Endothelial cell of umbilical vein (primary cell): ENCODE measurements around the gene GAPDHS. TPM values are rescaled to one million over a fixed set of nuclear protein-coding genes. Genes with fewer than 3 reads are reported as not detected.

ENCODE experiments used
- BruUV-seq: library from RNA; stranded (reverse); fragments of 400-500 nt; replicated peaks from 2 replicates; lab custom pipeline; 2021; lab: Mats Ljungman, UMichigan
- CTCF ChIA-PET: fragments of 300-600, 350-600 bp; sonication (Branson Sonifier 250); formaldehyde crosslinking; loops from one replicate; lab custom pipeline; 2021; ENCODE audit warnings: antibody characterized with exemption, inconsistent platforms; lab: Charles Lee
- POLR2A ChIA-PET: fragments of 300-600, 350-600 bp; sonication (Branson Sonifier 250); formaldehyde crosslinking; loops from one replicate; lab custom pipeline; 2021; ENCODE audit warnings: antibody characterized with exemption, inconsistent platforms; lab: Charles Lee
- DNase-seq: peaks from one replicate; pipeline ENCODE4 v3.0.0-alpha.2; 2011; ENCODE audit warnings: low read depth, low spot score
- FAIRE-seq: peaks from 2 replicates; lab custom pipeline; 2011; peaks lifted over from hg19 to GRCh38; lab: Jason Lieb, UNC
- H2AFZ ChIP-seq: 2 replicates; pipeline ENCODE4 v1.6.0; 2012; ENCODE audit warnings: low read depth, low read length, control low read depth, inconsistent platforms
- H3K27ac ChIP-seq: 2 replicates; pipeline ENCODE4 v1.5.1; 2011; ENCODE audit warnings: low read depth, mild to moderate bottlenecking, control low read depth, low read length, moderate library complexity; ENCODE audit not compliant: insufficient read depth
- H3K27me3 ChIP-seq, 2 experiments: 2 replicates each; pipeline versions ENCODE4 v1.6.0 to v1.6.1; 2011; ENCODE audit warnings: low read length in 2 of 2, mixed read lengths in 1 of 2; ENCODE audit not compliant: control insufficient read depth in 2 of 2, insufficient read depth in 2 of 2
- H3K36me3 ChIP-seq, 2 experiments: 2 replicates in 1 of 2; 3 replicates in 1 of 2; pipeline ENCODE4 v1.5.1; 2011; ENCODE audit warnings: low read length in 2 of 2, mild to moderate bottlenecking in 1 of 2, moderate library complexity in 1 of 2; ENCODE audit not compliant: control insufficient read depth in 2 of 2, insufficient read depth in 2 of 2; ENCODE audit errors: extremely low read depth in 1 of 2
- H3K4me1 ChIP-seq: 3 replicates; pipeline ENCODE4 v1.5.1; 2011; ENCODE audit warnings: mild to moderate bottlenecking, low read length; ENCODE audit not compliant: control insufficient read depth, insufficient read depth; ENCODE audit errors: extremely low read depth
- H3K4me2 ChIP-seq: 2 replicates; pipeline ENCODE4 v1.6.1; 2011; ENCODE audit warnings: low read length, control low read depth, mixed read lengths; ENCODE audit not compliant: insufficient read depth
- H3K4me3 ChIP-seq, 3 experiments: fragments of 200-600 bp in 1 of 3; sonication (generic), shearing (Covaris generic) in 1 of 3; replicated peaks in 1 of 3; 2 replicates each; pipeline ENCODE4 v1.5.1; 2011 to 2016; ENCODE audit warnings: control low read depth in 3 of 3, low read length in 3 of 3, mild to moderate bottlenecking in 2 of 3, inconsistent platforms in 1 of 3, low read depth in 1 of 3, moderate library complexity in 1 of 3; ENCODE audit not compliant: insufficient read depth in 1 of 3
- H3K79me2 ChIP-seq: 2 replicates; pipeline ENCODE4 v1.6.0; 2012; ENCODE audit warnings: low read length, inconsistent platforms; ENCODE audit not compliant: control insufficient read depth, insufficient read depth
- H3K9ac ChIP-seq: replicated peaks from 2 replicates; pipeline ENCODE3; 2011; ENCODE audit warnings: low read length, control low read depth; ENCODE audit not compliant: insufficient read depth; ENCODE audit errors: extremely low read depth
- H3K9me1 ChIP-seq: replicated peaks from 3 replicates; pipeline ENCODE4 v1.6.0; 2011; ENCODE audit warnings: mild to moderate bottlenecking, low read length; ENCODE audit not compliant: control insufficient read depth, insufficient read depth; ENCODE audit errors: extremely low read depth
- H3K9me3 ChIP-seq: replicated peaks from 2 replicates; pipeline ENCODE4 v1.5.1; 2012; ENCODE audit warnings: low read length, inconsistent platforms; ENCODE audit not compliant: control insufficient read depth, insufficient read depth
- H4K20me1 ChIP-seq: replicated peaks from 2 replicates; pipeline ENCODE3; 2011; ENCODE audit warnings: mild to moderate bottlenecking, low read length; ENCODE audit not compliant: control insufficient read depth, insufficient read depth; ENCODE audit errors: extremely low read depth
- EZH2 ChIP-seq: IDR thresholded peaks from 2 replicates; pipeline ENCODE4 v1.6.1; 2012; ENCODE audit warnings: borderline replicate concordance, low read depth, mild to moderate bottlenecking, moderate library complexity, low read length, inconsistent platforms; ENCODE audit not compliant: severe bottlenecking
- FOS ChIP-seq: IDR thresholded peaks from 2 replicates; pipeline ENCODE4 v1.6.1; 2011; ENCODE audit warnings: mild to moderate bottlenecking, low read length, moderate library complexity, borderline replicate concordance; ENCODE audit not compliant: insufficient read depth
- GATA2 ChIP-seq: IDR thresholded peaks from 2 replicates; pipeline ENCODE4 v1.7.0; 2011; ENCODE audit warnings: low read depth, mild to moderate bottlenecking, moderate library complexity, mixed read lengths, low read length; ENCODE audit not compliant: insufficient read length, insufficient read depth
- JUN ChIP-seq: IDR thresholded peaks from 2 replicates; pipeline ENCODE4 v1.6.1; 2011; ENCODE audit warnings: borderline replicate concordance, low read depth; ENCODE audit not compliant: insufficient read length, insufficient read depth
- MAX ChIP-seq: IDR thresholded peaks from 2 replicates; pipeline ENCODE4 v1.6.1; 2011; ENCODE audit not compliant: insufficient read depth, insufficient read length
- MYC ChIP-seq: IDR thresholded peaks from one replicate; pipeline ENCODE4 v1.6.1; 2011; ENCODE audit warnings: mild to moderate bottlenecking, low read depth, low read length
- POLR2A ChIP-seq: IDR thresholded peaks from 2 replicates; pipeline ENCODE4 v1.6.1; 2012; ENCODE audit warnings: low read depth, mild to moderate bottlenecking, control low read depth, low read length
- POLR2AphosphoS5 ChIP-seq: IDR thresholded peaks from 2 replicates; pipeline ENCODE4 v1.6.1; 2012; ENCODE audit warnings: low read depth, mild to moderate bottlenecking, control low read depth, low read length, moderate library complexity; ENCODE audit not compliant: insufficient read depth
- dilution Hi-C: fragments of 300-500 bp; cut with MboI; formaldehyde crosslinking; loops from one replicate; pipeline ENCODE4 v1.15.0; 2019; ENCODE audit warnings: low sequenced_read_pairs; ENCODE audit not compliant: extremely low pct_ligation_motif_present
- intact Hi-C: fragments of 100-400 bp; cut with micrococcal nuclease; formaldehyde crosslinking; loops from one replicate; pipeline ENCODE4 v1.10.0; 2022
- polyA plus RNA-seq, 4 experiments: library from polyadenylated mRNA; depleted of rRNA in 3 of 4; stranded (reverse) in 3 of 4; unstranded in 1 of 4; fragments of >200 nt; gene quantifications; 2 replicates each; pipeline versions ENCODE4 v1.2.1 to v1.2.3, GENCODE V29; 2011 to 2012; ENCODE audit warnings: missing spikeins in 1 of 4
- total RNA-seq: library from RNA; stranded (reverse); gene quantifications from 2 replicates; pipeline ENCODE4 v1.2.3, GENCODE V29; 2021
- TF ChIP-seq, protein P1 (sequence below), 2 donors: IDR thresholded peaks; 1 replicate in 1 of 2; 2 replicates in 1 of 2; pipeline ENCODE4 v1.5.1; 2011; ENCODE audit warnings: low read length in 2 of 2, mild to moderate bottlenecking in 2 of 2, moderate library complexity in 2 of 2, control low read depth in 1 of 2, inconsistent platforms in 1 of 2, low read depth in 1 of 2; ENCODE audit not compliant: insufficient read depth in 1 of 2; ENCODE audit errors: extremely low read depth in 1 of 2

The GAPDHS gene
- total and polyA plus RNA-seq, 2 donors (not counting 3 experiments of a cell fraction or from before 2014, with no cell fraction given) = not detected

DNA sequence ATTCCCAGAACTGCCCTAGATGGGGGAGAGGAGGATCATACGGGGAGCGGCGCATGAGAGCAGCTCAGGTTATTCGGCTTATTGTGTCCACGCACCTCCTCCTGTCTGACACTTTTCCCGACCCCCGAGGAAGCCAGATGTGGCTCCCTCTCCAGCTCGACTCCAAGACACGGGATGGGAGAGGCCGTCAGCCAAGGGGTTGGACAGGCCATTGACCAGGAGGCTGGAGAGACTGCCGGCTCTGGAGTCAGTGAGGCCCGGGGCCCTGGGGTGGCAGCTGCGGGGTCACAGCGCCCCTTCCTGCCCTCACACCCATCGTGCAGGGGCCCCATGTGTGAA lies 22.7 kb upstream of the GAPDHS start:
- TF ChIP-seq POLR2AphosphoS5 (no peak), JUN (no peak), FOS (no peak), GATA2 (no peak), POLR2A (no peak), EZH2 (no peak), MYC (no peak), MAX (no peak)
- TF ChIP-seq, protein P1, sequence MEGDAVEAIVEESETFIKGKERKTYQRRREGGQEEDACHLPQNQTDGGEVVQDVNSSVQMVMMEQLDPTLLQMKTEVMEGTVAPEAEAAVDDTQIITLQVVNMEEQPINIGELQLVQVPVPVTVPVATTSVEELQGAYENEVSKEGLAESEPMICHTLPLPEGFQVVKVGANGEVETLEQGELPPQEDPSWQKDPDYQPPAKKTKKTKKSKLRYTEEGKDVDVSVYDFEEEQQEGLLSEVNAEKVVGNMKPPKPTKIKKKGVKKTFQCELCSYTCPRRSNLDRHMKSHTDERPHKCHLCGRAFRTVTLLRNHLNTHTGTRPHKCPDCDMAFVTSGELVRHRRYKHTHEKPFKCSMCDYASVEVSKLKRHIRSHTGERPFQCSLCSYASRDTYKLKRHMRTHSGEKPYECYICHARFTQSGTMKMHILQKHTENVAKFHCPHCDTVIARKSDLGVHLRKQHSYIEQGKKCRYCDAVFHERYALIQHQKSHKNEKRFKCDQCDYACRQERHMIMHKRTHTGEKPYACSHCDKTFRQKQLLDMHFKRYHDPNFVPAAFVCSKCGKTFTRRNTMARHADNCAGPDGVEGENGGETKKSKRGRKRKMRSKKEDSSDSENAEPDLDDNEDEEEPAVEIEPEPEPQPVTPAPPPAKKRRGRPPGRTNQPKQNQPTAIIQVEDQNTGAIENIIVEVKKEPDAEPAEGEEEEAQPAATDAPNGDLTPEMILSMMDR (IDR thresholded peaks at IDR 0.05; ENCODE audit: extremely low read depth in 1 of 2, insufficient read depth in 1 of 2, low read depth in 1 of 2, low read length in 2 of 2) = no peak
- DNase-seq (no peak), FAIRE-seq (no peak)
- dilution Hi-C loops (no loop called here), intact Hi-C loops (loop anchor here (1.0 kb wide), 3 partner anchors 82 to 421 kb away; no protein-coding TSS in a partner anchor)
- no peaks in the 10 kb centered on the region for H3K9me3 ChIP-seq
- BruUV-seq = no TSS peak
- H4K20me1 ChIP-seq = no peaks in the 10 kb centered on the region
- H3K4me3 ChIP-seq = no peak overlapping the region
- peaks cover 33 to 40% of the 10 kb centered on the region in 2 experiments for H3K27me3 ChIP-seq
- no peak overlapping the region for H3K9ac ChIP-seq
- no peaks in the 10 kb centered on the region for H3K36me3 ChIP-seq
- CTCF ChIA-PET = interaction anchor here (0.6 to 4.0 kb wide), 24 partner anchors 9 to 422 kb away, joined by 3 to 28 read pairs (median 4); partner anchors contain the start of genes HAUS5 and SBSN
- POLR2A ChIA-PET = interaction anchor here (0.6 kb wide), 2 partner anchors 44 to 194 kb away, joined by 3 to 4 read pairs; partner anchors contain the start of gene ZBTB32
- H2AFZ ChIP-seq = no peak overlapping the region
- H3K9me1 ChIP-seq = no peaks in the 10 kb centered on the region
- H3K79me2 ChIP-seq = no peaks in the 10 kb centered on the region
- H3K4me1 ChIP-seq = no peaks in the 10 kb centered on the region
- no peak overlapping the region for H3K4me2 ChIP-seq
- H3K27ac ChIP-seq = no peak overlapping the region
